Fibroblast of mammary gland (primary cell): ENCODE data around the gene AHSA1.

Experiments
- DNase-seq: peaks from one replicate; pipeline ENCODE4 v3.0.0-alpha.2; 2010; ENCODE audit warnings: low read depth
- H3K4me3 ChIP-seq: 2 replicates; pipeline ENCODE4 v1.5.1; 2011; ENCODE audit warnings: low read depth, mild to moderate bottlenecking, low read length, moderate library complexity; ENCODE audit not compliant: control insufficient read depth
- CTCF ChIP-seq: conservative IDR thresholded peaks from 2 replicates; pipeline ENCODE4 v1.5.1; 2011; ENCODE audit warnings: low read depth, low read length, inconsistent platforms; ENCODE audit not compliant: control insufficient read depth, insufficient read depth

AHSA1 gene

GRCh38 chr14:77458249-77458950, 507 bp downstream of the AHSA1 start:
- peak; percentile 25 for DNase-seq

GRCh38 chr14:77459072-77459723, 1.3 kb downstream of the AHSA1 start:
- peak; percentile 74 for TF ChIP-seq CTCF
- H3K4me3 ChIP-seq, result peak overlapping the region; percentile 100
- DNase-seq, result peak; percentile 82

More at GRCh38 chr14:77458249-77458950, 507 bp downstream of the AHSA1 start:
- H3K4me3 ChIP-seq, result peak overlapping the region; percentile 100
- no peak for TF ChIP-seq CTCF

DNA sequence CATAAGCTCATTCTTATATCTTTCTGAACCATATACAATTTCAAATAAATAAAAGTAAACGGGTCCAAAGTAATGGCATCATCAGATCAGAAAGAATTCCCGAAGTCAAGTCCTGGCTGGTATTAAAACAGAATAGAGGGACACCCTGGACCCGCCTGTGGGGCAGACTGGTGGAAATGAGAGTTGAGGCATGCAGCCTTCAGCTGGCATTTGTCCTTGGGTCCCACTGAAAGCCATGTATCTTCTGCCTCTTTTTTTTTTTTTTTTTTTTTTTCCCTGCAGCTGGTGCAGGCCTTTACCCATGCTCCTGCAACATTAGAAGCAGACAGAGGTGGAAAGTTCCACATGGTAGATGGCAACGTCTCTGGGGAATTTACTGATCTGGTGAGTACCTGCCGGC, 9.9 kb downstream of the AHSA1 start:
- TF ChIP-seq CTCF, result no peak
- H3K4me3 ChIP-seq, result no peak overlapping the region
- DNase-seq, result no peak

DNA sequence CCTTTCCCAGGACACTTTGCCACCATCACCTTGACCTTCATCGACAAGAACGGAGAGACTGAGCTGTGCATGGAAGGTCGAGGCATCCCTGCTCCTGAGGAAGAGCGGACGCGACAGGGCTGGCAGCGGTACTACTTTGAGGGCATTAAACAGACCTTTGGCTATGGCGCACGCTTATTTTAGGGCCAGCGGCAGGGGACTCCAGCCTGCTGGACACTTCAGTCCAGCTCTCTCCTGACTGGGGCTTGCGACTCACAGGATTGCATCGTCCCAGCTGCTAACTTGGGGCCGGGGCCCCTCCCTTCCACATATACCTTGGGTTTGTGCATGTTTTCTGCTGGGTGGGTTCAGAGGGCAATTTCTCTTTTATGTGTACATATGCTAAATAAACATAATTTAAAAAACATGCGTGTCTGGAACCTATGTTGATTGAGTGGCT, 11.2 kb downstream of the AHSA1 start:
- H3K4me3 ChIP-seq, result no peak overlapping the region
- TF ChIP-seq CTCF, result no peak
- no peak for DNase-seq

- TF ChIP-seq CTCF, result no peak
These were observed 11.6 kb downstream of the AHSA1 start for GRCh38 chr14:77469539-77469938.

GRCh38 chr14:77470224-77470870, 12.5 kb downstream of the AHSA1 start:
- H3K4me3 ChIP-seq, result no peak overlapping the region
- TF ChIP-seq CTCF, result no peak
- no peak for DNase-seq

More at GRCh38 chr14:77469539-77469938, 11.6 kb downstream of the AHSA1 start:
- no peak for DNase-seq
- H3K4me3 ChIP-seq, result no peak overlapping the region
